Glutamatergic neuron (in vitro differentiated cells): Measurements from ENCODE around the gene NFIA. TPM values are rescaled to one million over a fixed set of nuclear protein-coding genes. Genes with fewer than 3 reads are reported as not detected.

Experiments used
- DNase-seq: peaks from one replicate; pipeline ENCODE4 v3.0.0; 2022
- H3K27ac Mint-ChIP-seq: one replicate; pipeline ENCODE4 v1.8.0; 2020; ENCODE audit warnings: mild to moderate bottlenecking, mixed read lengths, inconsistent platforms; ENCODE audit not compliant: unreplicated experiment
- H3K27me3 Mint-ChIP-seq: one replicate; pipeline ENCODE4 v1.8.0; 2020; ENCODE audit warnings: mild to moderate bottlenecking, moderate library complexity, mixed read lengths, inconsistent platforms; ENCODE audit not compliant: unreplicated experiment
- H3K36me3 Mint-ChIP-seq: one replicate; pipeline ENCODE4 v1.8.0; 2020; ENCODE audit warnings: mild to moderate bottlenecking, mixed read lengths, inconsistent platforms; ENCODE audit not compliant: unreplicated experiment
- H3K4me1 Mint-ChIP-seq: one replicate; pipeline ENCODE4 v1.8.0; 2020; ENCODE audit warnings: mild to moderate bottlenecking, low read depth, mixed read lengths, inconsistent platforms; ENCODE audit not compliant: unreplicated experiment
- H3K4me3 Mint-ChIP-seq: one replicate; pipeline ENCODE4 v1.8.0; 2020; ENCODE audit warnings: mild to moderate bottlenecking, mixed read lengths, inconsistent platforms; ENCODE audit not compliant: unreplicated experiment
- H3K9me3 Mint-ChIP-seq: one replicate; pipeline ENCODE4 v1.8.0; 2020; ENCODE audit warnings: mild to moderate bottlenecking, moderate library complexity, mixed read lengths, inconsistent platforms; ENCODE audit not compliant: unreplicated experiment
- total RNA-seq: library from RNA; stranded (reverse); fragmentation: NEBNext Ultra II Directional; extraction: Animal tissue kit (Norgen Biotek cat#: 25700); gene quantifications from one replicate; pipeline ENCODE4 v1.2.1, GENCODE V29; 2021; ENCODE audit not compliant: unreplicated experiment
- TF ChIP-seq, protein P1 (sequence below): fragments of 200-600 bp; sonication (generic); IDR thresholded peaks from one replicate; pipeline ENCODE4 v1.5.0; 2021; ENCODE audit not compliant: partially characterized antibody, unreplicated experiment

The NFIA gene
- total RNA-seq, 1 donor from 2014 or later, result 16.4 TPM

DNA sequence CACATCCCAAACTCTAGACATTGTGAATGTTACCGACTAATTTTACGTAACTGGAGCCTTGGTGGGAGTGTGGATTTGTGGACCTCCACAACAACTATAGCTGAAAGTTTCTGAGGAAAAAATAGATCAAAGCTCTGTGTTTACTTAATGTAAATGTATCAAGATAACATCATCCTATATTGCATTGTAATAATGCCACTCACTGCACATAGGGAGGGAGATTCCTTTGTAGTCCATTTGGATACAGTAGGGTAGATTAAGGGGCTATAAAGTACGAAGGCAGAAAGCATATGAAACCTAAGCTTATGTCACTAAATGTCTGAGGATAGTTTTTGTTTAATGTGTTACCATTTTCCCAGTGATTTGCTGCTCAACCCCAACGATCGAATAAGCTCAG, 369.2 kb downstream of the NFIA start:
- TF ChIP-seq, protein P1, sequence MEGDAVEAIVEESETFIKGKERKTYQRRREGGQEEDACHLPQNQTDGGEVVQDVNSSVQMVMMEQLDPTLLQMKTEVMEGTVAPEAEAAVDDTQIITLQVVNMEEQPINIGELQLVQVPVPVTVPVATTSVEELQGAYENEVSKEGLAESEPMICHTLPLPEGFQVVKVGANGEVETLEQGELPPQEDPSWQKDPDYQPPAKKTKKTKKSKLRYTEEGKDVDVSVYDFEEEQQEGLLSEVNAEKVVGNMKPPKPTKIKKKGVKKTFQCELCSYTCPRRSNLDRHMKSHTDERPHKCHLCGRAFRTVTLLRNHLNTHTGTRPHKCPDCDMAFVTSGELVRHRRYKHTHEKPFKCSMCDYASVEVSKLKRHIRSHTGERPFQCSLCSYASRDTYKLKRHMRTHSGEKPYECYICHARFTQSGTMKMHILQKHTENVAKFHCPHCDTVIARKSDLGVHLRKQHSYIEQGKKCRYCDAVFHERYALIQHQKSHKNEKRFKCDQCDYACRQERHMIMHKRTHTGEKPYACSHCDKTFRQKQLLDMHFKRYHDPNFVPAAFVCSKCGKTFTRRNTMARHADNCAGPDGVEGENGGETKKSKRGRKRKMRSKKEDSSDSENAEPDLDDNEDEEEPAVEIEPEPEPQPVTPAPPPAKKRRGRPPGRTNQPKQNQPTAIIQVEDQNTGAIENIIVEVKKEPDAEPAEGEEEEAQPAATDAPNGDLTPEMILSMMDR, result no peak
- DNase-seq, result no peak
- H3K27me3 Mint-ChIP-seq, result peaks cover 10% of the 10 kb centered on the region
- peaks cover 12% of the 10 kb centered on the region for H3K9me3 Mint-ChIP-seq
- peaks cover 29% of the 10 kb centered on the region for H3K4me1 Mint-ChIP-seq
- H3K4me3 Mint-ChIP-seq, result no peak overlapping the region
- H3K36me3 Mint-ChIP-seq, result no peaks in the 10 kb centered on the region
- no peak overlapping the region for H3K27ac Mint-ChIP-seq

DNA sequence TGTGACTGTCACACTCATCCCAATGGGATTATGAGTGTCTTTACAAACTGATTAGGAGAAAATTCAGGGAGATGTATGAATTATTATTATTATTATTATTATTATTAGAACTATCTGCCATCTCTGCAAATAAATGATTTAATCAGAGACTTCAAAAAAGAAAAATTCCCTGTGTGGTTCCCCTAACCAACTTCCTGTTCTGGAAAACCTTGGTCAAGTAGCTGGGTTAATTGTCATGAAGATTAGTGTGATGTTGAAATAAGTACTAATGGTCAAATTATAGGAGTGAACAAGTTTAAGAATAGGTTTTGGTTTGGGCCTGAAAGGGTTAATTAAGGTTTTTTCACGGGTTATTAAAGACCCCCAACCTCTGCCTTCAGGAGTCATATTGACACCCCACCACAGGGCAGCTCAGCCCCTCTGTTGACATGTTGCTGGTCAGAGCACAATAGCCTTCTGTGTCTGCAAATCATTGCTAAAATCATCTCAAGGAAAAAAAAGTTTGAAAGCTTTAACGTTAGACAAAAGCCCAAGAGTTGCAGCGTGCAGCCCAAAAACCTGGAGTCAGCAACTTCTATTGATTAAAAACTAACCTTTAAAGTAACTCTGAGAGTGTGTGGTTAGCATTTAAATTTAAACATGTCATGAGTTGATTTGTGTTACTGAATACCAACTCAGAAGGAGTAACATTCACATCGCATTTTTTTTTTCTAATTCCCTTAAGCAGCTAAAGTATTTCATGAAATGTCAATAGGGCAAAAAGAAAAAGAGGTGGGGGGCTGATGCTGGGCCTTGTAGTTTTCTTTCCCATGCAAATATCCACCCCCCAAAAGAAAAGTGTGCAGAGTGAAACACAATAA, 370.0 kb downstream of the NFIA start:
- Mint-ChIP-seq H3K27ac (peak overlapping the region; percentile 77), H3K4me1 (peaks cover 25% of the 10 kb centered on the region), H3K27me3 (peaks cover 10% of the 10 kb centered on the region), H3K9me3 (peaks cover 12% of the 10 kb centered on the region), H3K4me3 (no peak overlapping the region), H3K36me3 (no peaks in the 10 kb centered on the region)
- DNase-seq, result no peak
- TF ChIP-seq, protein P1, result no peak

DNA sequence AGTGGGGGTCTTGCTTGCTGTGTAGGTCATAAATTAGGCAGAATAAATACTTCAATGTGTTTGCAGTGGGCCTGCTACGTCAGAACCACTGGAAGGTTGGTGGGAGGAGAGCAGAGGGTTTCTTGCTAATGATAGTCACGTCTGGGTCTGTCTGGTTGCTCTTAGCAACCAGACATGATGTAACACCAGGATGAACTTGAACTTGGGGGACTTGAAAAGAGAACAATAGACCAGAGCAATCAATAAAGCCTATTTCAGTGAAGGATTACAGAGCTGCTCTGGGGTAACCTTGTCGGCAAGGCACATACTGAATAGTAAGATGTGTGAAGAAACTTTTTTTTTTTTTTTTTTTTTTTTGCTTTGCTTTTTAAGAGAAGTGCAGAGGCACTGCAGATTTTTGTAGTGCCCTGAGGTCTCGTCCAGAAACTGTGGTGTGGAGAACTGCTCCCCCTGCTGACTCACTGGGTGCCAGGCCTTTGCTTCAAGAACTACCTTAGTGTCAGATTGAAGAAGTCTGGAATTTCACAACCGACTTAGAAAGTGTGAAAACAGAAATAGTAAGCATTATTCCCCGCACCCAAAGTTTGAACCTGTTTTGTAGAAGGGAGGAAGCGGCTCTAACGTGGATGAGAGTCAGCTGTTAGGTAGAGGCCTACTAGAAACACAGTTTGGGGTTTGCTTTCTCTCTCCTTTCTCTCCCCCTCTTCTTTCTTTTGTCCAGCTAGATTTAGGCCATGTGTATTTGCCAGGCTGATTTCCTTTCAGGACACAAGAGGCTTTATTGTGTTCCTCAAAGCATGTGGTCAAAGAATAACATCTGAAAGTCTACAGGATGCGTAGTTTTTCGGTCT, 371.0 kb downstream of the NFIA start:
- Mint-ChIP-seq H3K36me3 (no peaks in the 10 kb centered on the region), H3K27me3 (peaks cover 10% of the 10 kb centered on the region), H3K9me3 (peaks cover 12% of the 10 kb centered on the region)

DNA sequence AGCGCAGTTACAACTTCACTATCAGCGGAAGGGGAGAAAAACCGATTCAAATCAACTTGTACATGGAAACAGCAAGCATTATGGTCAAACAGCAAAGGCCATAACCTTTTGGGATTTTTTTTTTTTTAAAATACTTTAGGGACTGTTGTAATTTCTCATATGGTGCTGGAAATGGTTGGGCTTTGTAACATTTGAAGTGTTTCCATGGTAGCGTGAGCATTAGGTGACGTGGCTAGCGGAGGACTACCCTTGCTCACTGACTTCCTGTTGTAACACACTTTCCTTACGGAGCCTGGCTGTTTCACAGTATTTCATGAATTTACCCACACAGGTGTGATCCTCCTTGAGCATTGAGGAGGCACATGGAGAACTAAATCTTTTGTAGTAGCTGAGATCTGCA, 373.0 kb downstream of the NFIA start:
- Mint-ChIP-seq H3K27me3 (peaks cover 10% of the 10 kb centered on the region), H3K4me3 (no peak overlapping the region), H3K9me3 (peaks cover 10% of the 10 kb centered on the region), H3K36me3 (no peaks in the 10 kb centered on the region), H3K27ac (no peak overlapping the region), H3K4me1 (peaks cover 20% of the 10 kb centered on the region)
- TF ChIP-seq, protein P1, result no peak
- DNase-seq, result no peak

More for the DNA sequence above, 371.0 kb downstream of the NFIA start:
- peak; percentile 78 for DNase-seq
- Mint-ChIP-seq H3K27ac (peak overlapping the region; percentile 77), H3K4me1 (peaks cover 25% of the 10 kb centered on the region), H3K4me3 (peak overlapping the region; percentile 46)
- TF ChIP-seq, protein P1, result peak; percentile 75
